ENCODE results near the gene DDA1. TPM values are rescaled to one million over a fixed set of nuclear protein-coding genes. Genes with fewer than 3 reads are reported as not detected.

DDA1 gene
- total and polyA plus RNA-seq, 2 of the 13 experiments (the other 11 are each of a cell fraction or from before 2014, with no cell fraction given), result 24.5 to 26.0 TPM

- TF ChIP-seq RNF219 (CRISPR knock-in tag; IDR thresholded peaks at IDR 0.05) (no peak), ZNF703 (CRISPR knock-in tag; IDR thresholded peaks at IDR 0.05; ENCODE audit: borderline replicate concordance) (no peak), HNRNPH1 (optimal IDR thresholded peaks at IDR 0.05; ENCODE audit: low read depth, low read length) (no peak), POLR2AphosphoS5 (IDR thresholded peaks at IDR 0.05; ENCODE audit: low read depth, low read length) (no peak), TGIF2 (CRISPR knock-in tag; IDR thresholded peaks at IDR 0.05) (no peak), ZNF691 (CRISPR knock-in tag; IDR thresholded peaks at IDR 0.05; ENCODE audit: borderline replicate concordance, low read depth) (peak; percentile 53; the same call in 1 of the 2 replicates), ZNF781 (CRISPR knock-in tag; IDR thresholded peaks at IDR 0.05; ENCODE audit: borderline replicate concordance, not compliant biosample characterization) (no peak), FOSL1 (CRISPR knock-in tag; IDR thresholded peaks at IDR 0.05; ENCODE audit: borderline replicate concordance) (no peak), XRCC5 (optimal IDR thresholded peaks at IDR 0.05; ENCODE audit: low read length) (no peak), GMEB2 (CRISPR knock-in tag; IDR thresholded peaks at IDR 0.05; ENCODE audit: low read depth) (no peak), E2F2 (CRISPR knock-in tag; IDR thresholded peaks at IDR 0.05; ENCODE audit: borderline replicate concordance) (no peak), ZNF746 (CRISPR knock-in tag; IDR thresholded peaks at IDR 0.05) (0 out of 2 replicates have a peak, but pooled peaks have one; percentile 17), NFE2L1 (CRISPR knock-in tag; IDR thresholded peaks at IDR 0.05; ENCODE audit: borderline replicate concordance) (no peak), SAFB2 (CRISPR knock-in tag; IDR thresholded peaks at IDR 0.05; ENCODE audit: borderline replicate concordance, low read depth) (0 out of 2 replicates have a peak, but pooled peaks have one; percentile 38), HNRNPLL (IDR thresholded peaks at IDR 0.05; ENCODE audit: low read depth, low read length, poor library complexity, severe bottlenecking) (no peak), ZNF577 (CRISPR knock-in tag; IDR thresholded peaks at IDR 0.05; ENCODE audit: borderline replicate concordance, low read depth) (no peak), ZNF510 (CRISPR knock-in tag; IDR thresholded peaks at IDR 0.05; ENCODE audit: low read depth) (no peak), TBL1XR1 (IDR thresholded peaks at IDR 0.05; ENCODE audit: borderline replicate concordance, low read length, partially characterized antibody) (no peak), KDM6A (CRISPR knock-in tag; IDR thresholded peaks at IDR 0.05; ENCODE audit: low read depth) (no peak), SIN3B (IDR thresholded peaks at IDR 0.05; ENCODE audit: low read length) (no peak), RBFOX2 (IDR thresholded peaks at IDR 0.05; ENCODE audit: low read depth, low read length) (no peak), ZNF264 (CRISPR knock-in tag; IDR thresholded peaks at IDR 0.05) (no peak), KMT2A (CRISPR knock-in tag; IDR thresholded peaks at IDR 0.05) (no peak), ZKSCAN5 (CRISPR knock-in tag; IDR thresholded peaks at IDR 0.05) (no peak), ZNF10 (CRISPR knock-in tag; IDR thresholded peaks at IDR 0.05; ENCODE audit: borderline replicate concordance, low read depth) (no peak), HNRNPL (IDR thresholded peaks at IDR 0.05; ENCODE audit: low read depth, low read length) (no peak)
Measured at GRCh38 chr19:17346109-17346671, 36.8 kb downstream of the DDA1 start (continued).
